Stimulated activated CD4-positive, alpha-beta T cell treated with anti-CD3 and anti-CD28 coated beads, Interleukin-12 subunit alpha, Interleukin-12 subunit beta, amount 100 ng/mL, for 24 hours (primary cell): ENCODE measurements around the gene ZBTB21.

ENCODE experiments used
- DNase-seq, 2 experiments: peaks; one replicate each; pipeline ENCODE4 v3.0.0-alpha.2; 2020; ENCODE audit warnings: low read depth in 2 of 2

Gene ZBTB21

DNA sequence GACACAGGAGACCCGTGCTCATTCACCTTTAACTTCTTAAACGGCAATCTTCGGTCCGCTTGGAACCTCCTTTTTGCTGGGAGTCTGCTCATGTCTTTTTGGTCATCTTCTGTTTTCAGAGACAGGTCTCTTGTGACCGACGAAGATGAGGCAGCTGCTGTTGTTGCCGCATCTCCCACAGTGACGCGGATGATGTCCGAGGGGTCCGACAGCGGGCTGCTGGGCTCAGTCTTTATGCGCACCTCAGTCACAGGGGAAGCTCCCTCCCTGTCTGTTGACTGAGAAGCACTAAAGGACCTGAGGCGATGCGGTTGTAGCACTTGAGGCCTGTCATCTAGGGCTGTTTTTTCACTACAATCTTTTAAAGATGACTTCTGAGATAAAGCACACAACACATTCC lies 17.6 kb downstream of the ZBTB21 start:
- no peak for DNase-seq

DNA sequence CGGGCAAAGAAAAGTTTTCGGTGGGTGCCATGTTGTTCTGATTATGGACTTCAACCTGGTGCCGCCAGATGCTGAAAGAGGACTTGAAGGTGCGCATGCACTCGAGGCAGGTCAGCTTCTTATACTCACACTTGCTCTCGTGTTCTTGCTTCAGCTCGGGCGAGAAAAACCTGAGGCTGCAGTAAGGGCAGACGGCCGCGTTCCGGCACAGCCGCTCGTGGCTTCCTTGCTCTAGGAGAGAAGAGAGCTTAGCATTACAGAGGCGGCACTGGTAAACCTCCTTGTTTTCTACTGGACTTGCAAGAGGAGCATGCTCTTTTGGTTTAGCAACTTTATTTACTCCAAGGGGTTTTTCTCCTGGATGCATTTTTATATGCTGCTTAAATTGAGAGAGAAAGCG lies 18.5 kb downstream of the ZBTB21 start:
- DNase-seq = no peak

DNA sequence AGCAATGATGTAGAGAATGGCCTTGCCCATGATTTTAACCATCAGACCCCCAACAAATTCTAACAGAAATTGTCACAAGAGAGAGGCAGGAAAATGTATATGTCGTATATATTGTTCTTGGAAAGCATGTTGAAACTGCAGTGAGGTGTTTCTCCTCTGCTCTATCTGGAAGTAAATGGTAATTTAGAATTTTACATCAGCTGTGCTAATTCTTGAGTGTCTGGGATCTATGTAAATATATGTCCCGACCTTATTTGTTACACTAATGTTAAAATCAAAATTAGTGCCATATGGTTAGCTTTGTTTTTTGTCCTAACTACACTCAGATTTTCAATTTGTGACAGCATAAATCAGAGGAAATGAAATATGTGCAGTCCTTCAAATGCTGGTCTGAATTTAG lies 20.5 kb downstream of the ZBTB21 start:
- DNase-seq = no peak

DNA sequence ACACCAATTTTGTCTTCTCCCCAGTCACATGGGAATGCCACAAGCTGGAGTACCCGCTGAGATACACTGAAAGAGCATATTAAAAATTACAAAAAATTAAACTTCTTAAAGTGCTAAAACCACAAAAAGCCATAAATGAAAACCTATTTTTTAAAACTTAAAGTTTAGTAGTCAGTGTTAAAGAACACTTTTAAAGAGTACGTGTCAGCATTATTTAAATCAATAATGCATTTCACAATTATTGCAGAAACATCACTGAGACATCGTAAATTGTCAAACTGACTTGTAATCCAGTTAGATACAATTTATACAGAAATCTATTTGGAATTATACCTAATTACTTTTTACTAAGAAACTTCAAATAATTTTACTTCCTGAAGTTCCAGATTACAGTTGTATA lies 22.9 kb downstream of the ZBTB21 start:
- no peak for DNase-seq

DNA sequence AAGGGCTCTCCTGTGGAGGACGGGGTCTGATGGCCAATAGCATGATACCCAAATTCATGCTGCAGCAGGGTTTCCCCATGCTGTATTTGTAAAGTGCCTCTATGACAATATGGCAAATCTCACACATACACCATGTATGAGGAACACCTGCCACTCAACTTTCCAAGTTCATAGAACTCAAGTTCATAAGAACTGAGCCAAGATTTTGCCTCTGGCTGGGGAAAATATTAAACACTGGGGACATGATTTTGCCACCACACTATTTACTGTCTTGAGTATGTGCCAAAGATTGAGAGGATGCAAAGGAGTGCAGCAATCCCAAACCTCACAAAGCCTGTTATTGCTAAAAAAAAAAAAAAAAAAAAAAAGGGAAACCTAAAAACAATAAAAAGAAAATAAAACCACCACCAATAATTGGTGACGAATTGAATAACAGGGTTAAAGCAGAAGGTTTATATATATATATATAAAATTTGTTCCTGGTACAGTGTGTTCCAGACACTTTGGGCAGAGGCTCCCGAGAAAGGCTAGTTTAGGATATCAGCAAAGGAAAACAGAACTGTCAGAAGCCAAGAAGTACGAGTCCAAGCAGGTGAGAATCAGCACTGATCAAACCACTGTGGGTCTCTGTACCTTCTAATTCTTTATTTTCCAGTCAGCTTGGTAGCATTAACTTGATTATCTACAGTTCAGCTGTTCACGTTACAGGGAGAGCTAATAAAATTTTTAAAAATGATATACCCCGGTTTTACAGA lies 24.3 kb downstream of the ZBTB21 start:
- no peak for DNase-seq

DNA sequence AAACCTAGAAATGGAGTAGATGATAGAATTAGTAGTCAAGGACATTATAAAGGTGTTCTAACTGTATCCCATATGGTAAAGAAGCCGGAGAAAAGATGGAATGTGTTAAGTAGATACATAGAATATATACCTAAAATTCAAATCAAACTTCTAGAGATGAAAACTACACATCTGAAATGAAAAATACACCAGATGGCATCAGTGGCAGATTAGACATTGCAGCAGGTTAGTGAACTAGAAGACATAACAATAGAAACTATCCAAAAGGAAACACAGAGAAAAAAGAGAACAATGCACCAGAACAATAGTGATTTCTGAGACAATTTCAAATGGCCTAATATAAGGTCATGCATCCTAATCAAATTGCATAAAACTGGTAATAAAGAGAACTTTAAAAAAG lies 26.9 kb downstream of the ZBTB21 start:
- no peak for DNase-seq

DNA sequence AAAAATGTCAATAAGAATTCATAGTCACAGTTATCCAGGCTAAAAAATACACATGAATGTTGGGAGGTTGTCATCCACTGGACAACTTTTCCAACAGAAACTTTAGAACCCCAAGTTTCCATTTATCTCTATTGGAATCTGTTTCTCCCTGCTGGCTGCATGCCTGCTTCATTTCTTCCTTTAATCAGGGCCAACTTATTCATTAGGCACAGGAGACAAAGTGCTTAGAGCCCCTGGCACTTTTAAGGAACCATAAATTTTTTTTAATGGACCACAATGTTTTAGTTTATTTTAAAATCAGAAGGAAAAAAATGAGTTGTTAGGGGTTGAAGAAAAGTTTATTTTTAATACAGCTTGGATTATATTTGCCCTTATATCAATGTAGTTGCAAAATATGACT lies 29.6 kb downstream of the ZBTB21 start:
- no peak for DNase-seq

DNA sequence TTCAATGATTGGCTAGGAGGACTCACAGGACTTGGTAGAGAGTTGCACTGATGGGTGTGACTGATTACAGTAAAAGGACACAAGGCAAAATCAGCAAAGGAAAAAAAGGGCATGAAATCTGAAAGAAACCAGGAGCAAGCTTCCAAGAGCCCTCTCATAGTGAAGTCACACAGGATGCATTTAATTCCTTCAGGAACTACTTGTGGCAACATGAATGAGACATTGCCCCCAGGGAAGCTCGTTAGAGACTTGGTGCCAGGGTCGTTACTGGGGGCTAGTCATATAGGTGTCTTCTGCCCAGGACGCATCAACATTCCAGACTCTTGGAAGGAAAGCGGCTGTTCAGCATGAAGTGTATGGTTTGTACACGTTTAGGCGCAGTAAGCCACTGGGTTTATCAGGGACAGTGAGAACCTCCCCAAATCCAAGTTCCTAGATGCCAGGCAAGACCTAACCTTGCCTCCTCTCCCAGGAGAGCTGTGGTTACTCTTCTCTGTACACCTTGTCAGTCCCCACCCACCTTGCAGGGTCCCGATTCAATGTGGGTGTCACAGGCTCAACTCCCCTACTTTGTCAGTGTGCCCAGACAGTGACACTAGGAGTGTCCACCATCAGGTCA lies 30.3 kb downstream of the ZBTB21 start:
- DNase-seq = no peak

DNA sequence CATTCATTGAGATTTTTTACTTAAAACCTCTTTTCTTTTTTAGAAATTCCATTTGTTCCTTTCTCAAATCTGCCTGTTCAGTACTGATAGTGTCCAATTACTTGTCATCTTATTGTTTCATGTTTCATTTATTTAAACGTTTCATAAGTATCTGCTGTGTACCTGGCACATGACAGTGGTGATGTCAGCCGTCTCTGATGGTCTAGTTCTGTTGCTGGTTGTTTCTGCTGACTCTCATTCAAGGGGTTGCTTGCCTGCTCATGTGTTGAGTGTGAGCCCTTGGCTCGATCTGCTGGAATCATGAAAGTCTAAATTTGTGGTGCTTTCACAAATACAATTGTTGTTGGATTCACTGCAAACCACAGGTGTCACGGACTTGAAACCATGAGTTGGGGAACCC lies 30.8 kb downstream of the ZBTB21 start:
- no peak for DNase-seq

DNA sequence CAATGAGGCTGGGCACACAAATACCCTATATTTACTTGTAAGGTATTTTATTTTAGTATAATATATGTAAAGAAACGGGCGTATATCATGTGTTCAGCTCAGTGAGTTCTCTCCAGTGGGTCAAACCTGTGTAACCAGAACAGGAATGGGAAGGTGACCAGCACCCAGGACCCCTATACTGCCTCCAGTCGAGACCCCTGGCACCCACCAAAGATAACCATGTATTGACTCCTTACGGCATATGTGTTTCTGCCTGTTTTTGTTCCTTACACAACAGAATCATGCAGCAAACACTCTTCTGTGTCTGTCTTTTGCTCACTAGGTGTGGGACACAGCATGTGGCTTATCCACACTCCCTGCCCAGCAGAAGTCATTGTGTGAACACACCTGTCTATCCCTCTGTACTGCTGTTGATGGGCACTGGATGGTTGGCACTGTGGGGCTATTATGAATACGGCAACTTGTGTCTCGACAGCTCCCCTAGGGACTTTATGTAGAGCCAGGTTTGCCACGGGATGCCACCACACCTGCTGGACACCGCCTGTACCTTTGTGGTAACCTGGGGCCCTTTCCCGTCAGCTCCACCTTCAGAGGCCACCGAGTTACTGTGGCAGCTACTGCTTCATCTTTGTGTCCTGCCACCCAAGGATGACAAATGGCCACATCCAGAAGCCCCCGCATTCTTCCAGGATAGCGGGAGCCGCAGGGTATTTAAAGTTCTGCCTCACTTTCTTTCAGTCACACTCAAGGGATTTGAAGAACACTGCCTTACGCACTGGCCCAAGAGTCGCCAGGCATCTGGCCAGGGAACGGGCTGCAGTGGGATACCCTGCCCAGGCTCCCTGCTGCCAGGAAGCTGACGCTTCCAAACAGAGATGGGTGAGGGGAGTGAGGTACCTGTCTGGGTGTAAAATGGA lies 32.9 kb downstream of the ZBTB21 start:
- no peak for DNase-seq

DNA sequence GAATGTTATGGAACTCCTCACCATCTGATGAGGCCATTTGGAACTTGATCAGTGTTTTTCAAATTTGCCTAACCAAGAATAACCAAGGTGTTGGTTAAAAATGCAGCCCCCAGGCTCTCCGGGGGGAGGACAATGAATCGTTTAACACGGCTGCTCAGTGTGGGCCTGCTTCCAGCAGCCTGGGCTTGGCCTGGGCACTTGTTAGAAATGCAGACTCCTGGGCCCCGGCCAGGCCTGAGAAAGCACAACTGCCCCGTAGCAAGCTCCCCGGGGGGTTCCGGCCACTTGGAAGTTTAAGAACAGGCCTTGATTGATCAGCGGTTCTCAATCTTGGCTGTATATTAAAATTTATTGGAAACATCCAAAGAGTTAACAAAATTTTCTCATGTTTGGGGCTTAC lies 33.5 kb downstream of the ZBTB21 start:
- DNase-seq = no peak

DNA sequence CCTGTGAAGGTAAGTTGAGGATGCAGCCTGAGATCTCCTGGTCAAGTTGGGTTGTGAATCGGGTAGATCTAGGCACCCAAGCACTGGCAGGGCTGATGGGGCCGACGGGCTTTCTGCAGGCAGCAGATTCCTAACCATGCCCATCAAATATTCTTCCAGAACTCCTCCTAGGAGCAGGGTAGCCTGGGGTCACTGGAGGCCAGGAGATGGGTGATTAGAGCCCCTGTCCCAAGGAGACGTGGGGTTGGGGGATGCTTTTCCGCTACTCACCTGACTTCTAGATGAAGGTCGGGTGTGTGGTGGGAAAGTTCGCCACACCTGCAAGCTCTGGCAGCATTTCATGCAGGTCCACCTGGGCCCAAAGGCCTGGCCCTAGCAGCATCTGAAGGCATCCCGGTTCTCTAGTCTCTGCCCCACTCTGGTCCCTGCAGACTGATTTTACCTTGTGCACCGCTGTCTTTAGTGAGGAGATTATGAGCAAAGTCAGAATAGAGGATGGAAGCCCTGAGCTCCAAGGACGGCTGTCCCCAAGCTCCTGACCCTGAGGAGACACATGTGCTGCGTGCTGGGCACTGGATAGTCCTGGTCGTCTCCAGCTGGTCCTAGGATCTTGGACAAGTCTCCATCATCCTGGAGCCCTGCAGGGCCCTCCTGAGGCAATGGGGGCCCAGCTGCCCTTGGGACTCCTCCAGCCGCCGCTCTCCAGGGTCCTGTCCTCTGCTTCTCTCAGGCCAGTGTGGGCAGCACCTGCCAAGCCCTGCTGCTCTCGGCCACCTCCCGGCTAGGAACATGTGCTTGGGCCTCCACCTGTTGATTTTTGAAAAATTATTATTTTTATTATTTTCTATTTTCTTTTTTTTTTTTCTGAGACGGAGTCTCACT lies 34.5 kb downstream of the ZBTB21 start:
- no peak for DNase-seq

DNA sequence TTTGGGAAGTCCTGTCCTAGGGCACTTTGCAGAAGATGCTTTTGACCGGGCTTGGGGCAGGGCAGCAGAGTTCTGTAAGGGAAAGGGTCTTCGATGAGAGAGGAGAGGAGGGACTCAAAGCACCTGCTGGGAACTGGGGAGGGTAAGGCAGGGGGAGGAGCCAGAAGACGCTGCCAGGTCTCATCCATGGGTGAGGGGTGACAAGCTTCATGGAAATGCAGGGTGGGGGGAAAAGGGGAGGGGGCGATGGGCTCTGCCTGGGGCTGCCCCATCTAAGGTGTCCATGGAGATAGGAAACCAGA lies 35.5 kb downstream of the ZBTB21 start:
- DNase-seq = no peak

DNA sequence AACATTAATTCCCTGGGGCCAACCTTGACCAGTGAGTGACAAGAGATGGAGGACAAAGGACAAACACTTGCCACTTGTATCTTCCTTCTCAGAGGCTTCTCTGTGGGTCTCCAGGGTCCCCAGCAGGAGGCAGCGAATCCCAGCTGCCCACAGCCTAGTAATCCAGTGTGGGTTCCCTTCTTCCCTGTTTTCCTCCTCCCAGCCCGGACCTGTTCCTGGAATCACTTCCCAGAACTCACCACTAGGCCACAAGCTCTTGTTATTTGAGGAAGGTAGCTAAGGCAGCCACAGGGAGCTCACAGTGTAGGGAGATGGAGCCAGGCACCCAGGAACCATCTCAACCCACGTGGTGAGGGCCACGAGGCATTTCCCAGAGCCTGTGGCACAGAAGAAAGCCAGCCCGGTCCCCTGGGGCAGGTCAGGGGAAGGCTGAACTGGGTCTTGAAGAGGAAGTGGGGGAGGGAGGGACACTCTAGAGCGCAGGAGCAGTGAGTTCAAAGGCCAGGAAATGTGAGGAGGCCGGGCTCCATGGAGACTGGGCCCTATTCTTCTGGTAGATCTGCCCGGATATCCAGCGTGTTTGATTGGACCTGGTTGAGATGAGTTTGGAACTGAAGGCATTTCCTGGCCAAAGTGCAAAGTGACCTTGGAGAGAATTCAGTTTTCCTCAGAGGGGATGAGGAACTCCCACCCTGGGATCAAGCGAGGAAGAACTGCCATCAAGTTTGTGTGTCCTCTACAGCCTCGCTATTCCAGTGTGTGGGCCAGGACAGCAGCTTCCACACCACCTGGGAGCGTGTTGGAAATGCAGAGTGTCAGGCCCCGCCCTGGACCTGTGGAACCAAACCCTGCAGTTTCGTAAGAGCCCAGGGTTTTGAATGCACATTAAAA lies 36.1 kb downstream of the ZBTB21 start:
- DNase-seq = no peak

DNA sequence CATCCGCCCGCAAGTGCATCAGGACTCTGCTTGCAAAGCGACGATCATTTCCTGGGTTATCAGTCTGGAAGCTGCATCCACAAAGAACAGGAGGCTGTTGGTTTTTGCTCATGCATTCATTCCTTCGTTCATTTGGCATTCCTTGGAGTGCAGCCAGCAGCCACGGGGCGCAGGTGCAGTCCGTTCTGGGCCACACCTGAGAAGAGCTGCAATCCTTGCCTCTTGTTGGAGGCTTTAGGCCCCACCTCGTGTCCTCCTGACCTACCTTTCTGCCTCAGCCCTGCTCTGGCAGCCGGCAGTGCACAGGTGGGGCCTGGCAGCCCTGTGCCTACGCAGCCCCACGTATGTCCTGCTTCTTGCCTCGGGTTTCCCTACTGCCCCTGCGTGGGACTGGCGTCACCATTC lies 36.7 kb downstream of the ZBTB21 start:
- no peak for DNase-seq

DNA sequence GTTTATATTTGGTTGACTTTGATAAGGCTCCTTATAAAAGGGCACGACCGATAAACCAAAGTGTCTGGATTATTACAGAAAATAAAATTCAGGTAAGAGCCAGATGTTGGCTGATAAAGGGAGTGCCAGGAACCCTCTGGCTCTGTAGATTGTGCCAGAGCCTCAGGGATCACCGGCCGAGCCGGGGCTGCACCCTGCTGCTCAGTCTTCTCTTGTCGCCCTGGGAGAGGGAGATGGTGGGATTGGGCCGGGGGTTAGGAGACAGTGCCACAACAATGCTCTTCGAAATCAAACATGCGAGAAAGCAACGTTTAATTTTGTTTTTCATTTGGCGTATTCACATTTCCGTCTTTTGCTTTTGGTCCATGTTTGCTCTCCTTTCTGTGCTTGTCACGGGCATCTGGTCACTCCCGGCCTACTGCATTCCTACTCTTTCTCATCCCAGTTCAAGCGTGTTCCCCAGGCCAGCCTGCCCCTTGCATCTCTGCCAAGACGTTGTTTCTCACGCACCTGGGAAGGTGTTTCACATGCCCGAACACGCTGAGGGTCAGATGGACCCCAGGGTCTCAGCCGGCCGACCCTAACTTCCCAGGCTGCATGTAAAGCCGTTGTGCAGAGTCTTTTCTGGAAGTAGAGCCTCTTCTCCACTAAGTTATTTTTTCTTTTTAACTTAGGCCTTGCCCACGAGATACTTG lies 37.5 kb downstream of the ZBTB21 start:
- no peak for DNase-seq

DNA sequence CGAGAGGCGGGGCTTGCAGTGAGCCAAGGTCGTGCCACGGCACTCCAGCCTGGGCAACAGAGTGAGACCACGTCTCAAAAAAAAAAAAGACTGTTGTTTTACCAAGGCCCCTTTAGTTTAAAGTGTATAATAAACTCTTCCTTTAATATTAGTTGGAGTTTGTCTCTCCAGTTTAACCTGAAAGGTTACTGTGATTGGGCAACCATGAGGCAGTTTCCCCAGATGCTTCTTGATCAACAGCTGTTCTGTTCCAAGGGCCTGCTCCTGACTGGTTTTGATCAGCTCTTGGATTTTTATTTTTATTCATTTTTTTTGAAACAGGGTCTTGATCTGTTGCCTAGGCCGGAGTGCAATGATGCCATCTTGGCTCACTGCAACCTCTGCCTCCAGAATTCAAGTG lies 38.3 kb downstream of the ZBTB21 start:
- no peak for DNase-seq

DNA sequence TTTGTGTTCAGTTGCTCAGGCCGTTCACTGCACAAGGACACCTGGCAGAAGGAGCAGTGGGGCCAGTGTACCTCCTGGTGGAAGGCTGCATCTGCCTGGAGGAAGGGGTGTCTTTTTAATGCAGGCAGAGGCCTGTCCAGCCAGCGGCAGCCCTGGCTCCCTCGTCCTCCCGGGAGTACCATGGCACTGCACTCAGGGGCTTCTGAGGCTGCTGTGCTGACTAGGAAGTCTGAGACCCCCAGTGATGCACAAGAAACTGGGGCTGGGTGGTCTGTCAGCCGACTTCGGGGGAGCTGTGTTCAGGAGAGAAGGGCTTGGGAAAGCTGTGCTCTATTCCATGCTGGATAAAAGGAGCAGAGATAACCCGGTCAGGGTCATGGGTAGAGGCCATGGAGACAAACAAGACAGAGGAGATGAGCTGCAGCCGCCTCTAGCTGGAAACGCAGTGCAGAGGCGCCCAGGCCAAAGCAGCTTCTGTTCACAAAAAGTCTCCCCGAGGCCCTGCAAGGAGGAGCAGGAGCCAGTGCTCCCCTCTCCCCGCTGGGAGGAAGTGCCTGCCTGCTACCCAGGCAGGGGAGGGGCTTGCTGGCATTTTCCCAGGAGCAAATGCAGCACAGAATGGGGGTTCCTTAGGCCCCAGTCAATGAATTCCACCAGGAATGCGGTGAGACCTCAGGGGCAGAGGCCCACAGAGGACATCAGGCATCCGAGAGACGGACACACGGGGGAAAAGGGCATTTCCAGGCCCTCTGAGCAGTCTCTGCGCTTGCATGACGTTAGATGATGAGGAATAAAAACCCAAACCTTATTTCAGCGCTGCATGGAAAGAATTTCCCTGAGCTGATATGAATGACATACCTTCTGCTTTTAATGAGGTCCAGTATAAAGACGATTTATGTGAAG lies 39.2 kb downstream of the ZBTB21 start:
- DNase-seq = no peak

DNA sequence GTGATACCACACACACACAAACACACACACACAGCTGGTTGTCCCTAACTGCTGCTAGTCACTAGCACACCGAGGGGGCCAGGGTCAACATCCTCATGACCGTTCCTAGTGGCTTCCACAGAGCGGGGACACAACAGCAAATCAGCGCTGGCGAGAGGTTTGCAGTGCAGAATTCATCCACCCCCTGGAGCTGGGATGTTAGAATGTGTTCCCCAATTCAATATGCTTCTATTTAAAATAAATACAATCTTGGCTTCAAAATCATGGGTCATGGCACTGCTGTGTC lies 40.1 kb downstream of the ZBTB21 start:
- DNase-seq = no peak

DNA sequence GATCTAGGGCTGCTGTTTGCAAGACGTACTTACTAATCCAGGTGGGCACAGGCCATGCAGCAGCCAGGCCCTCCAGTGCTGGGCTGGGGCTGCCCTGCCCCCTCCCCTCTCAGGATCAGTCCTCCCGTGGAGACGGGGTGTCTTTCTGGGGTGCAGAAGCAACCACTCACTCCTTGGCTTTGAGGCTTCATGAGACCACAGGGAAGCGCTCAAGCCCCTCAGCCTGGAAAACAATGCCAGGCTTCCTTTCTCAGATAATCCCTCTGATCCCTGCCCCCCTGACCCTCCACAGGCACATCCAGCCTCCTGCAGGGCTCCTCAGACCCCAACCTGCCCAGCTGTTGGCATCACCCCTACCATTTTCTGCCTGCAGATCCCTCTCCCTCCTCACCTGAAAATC lies 42.5 kb downstream of the ZBTB21 start:
- DNase-seq = no peak
